ENCODE results near the gene ASTN2. TPM values are rescaled to one million over a fixed set of nuclear protein-coding genes. Genes with fewer than 3 reads are reported as not detected.

ASTN2 gene
- total and polyA plus RNA-seq, 12 donors = 1.9 to 11.1 (median 4.0) TPM

GRCh38 chr9:116945817-116946216 lies 469.0 kb downstream of the ASTN2 start:
- H3K4me1 ChIP-seq = no peaks in the 10 kb centered on the region
- H3K4me3 ChIP-seq = no peak overlapping the region
- WGBS, 2 donors = 40 to 41% methylated on average over 2 of the region's 2 CpGs
- TF ChIP-seq, protein P1, sequence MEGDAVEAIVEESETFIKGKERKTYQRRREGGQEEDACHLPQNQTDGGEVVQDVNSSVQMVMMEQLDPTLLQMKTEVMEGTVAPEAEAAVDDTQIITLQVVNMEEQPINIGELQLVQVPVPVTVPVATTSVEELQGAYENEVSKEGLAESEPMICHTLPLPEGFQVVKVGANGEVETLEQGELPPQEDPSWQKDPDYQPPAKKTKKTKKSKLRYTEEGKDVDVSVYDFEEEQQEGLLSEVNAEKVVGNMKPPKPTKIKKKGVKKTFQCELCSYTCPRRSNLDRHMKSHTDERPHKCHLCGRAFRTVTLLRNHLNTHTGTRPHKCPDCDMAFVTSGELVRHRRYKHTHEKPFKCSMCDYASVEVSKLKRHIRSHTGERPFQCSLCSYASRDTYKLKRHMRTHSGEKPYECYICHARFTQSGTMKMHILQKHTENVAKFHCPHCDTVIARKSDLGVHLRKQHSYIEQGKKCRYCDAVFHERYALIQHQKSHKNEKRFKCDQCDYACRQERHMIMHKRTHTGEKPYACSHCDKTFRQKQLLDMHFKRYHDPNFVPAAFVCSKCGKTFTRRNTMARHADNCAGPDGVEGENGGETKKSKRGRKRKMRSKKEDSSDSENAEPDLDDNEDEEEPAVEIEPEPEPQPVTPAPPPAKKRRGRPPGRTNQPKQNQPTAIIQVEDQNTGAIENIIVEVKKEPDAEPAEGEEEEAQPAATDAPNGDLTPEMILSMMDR (IDR thresholded peaks at IDR 0.05) = no peak
- no peaks in the 10 kb centered on the region for H3K36me3 ChIP-seq
- peak in 3 of 8 donors; percentile 40 to 49 (median 47) for ATAC-seq
- no peak overlapping the region for H3K27ac ChIP-seq
- no peak for DNase-seq
- intact Hi-C loops (cut with DNase I) = no loop called here
- no peaks in the 10 kb centered on the region for H3K9me3 ChIP-seq
- peaks cover 0 to 8% (median 0%) of the 10 kb centered on the region in 7 donors for H3K27me3 ChIP-seq

DNA sequence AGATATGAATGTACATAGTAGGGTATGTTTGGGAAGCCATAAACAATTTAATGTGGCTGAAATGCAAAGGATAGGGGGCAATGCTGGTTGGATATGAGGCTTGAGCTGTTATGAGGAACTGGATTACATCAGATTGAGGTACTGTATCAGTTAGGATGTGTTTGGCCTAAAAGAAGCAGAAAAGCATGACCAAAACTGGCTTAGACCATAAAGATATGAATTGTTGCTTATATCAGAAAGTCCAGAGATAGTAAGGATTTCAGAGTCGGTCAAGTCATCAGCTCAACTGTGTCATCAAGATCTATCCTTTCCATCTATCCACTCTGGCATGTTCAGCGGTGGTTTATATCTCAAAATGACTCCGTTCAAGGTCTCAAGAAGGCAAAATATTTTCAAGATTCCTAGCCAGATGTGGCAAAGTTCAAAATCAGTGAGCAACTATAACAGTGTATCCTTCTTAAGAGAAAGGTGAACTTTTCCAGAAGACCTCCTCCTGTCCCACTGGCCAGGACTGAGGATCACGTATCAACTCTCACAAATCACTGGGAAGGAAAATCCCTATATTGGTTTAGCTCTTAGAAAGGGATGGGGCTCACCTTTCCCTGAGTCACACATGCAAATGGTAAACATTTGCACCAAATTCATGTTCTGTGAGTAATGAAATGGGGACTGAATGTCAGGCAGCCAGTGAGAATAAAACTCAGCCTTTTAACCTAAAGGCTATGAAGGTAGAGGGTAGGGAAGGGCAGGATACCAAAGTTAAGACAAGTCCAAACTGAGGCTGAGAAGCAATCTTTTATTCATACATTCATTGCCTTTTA lies 469.9 kb downstream of the ASTN2 start:
- ATAC-seq (no peak), DNase-seq (no peak)
- Histone ChIP-seq H3K4me1 (no peaks in the 10 kb centered on the region), H3K9me3 (no peaks in the 10 kb centered on the region), H3K36me3 (no peaks in the 10 kb centered on the region), H3K27ac (no peak overlapping the region), H3K27me3 (peaks cover 0 to 8% (median 0%) of the 10 kb centered on the region in 7 donors), H3K4me3 (no peak overlapping the region)
- WGBS, 2 donors = 75 to 76% methylated on average over 4 of the region's 4 CpGs
- TF ChIP-seq, protein P1 (IDR thresholded peaks at IDR 0.05) = no peak
- intact Hi-C loops (cut with DNase I) = no loop called here

GRCh38 chr9:116943970-116944369 lies 470.9 kb downstream of the ASTN2 start:
- H3K27ac ChIP-seq = no peak overlapping the region
- intact Hi-C loops (cut with DNase I) = no loop called here
- 81 to 82% methylated on average over 5 of the region's 5 CpGs for WGBS, 2 donors
- no peak for DNase-seq
- no peaks in the 10 kb centered on the region for H3K36me3 ChIP-seq
- peaks cover 0 to 8% (median 0%) of the 10 kb centered on the region in 7 donors for H3K27me3 ChIP-seq
- no peaks in the 10 kb centered on the region for H3K4me1 ChIP-seq
- TF ChIP-seq, protein P1 (IDR thresholded peaks at IDR 0.05) = no peak
- no peak for ATAC-seq
- no peak overlapping the region for H3K4me3 ChIP-seq
- H3K9me3 ChIP-seq = no peaks in the 10 kb centered on the region

DNA sequence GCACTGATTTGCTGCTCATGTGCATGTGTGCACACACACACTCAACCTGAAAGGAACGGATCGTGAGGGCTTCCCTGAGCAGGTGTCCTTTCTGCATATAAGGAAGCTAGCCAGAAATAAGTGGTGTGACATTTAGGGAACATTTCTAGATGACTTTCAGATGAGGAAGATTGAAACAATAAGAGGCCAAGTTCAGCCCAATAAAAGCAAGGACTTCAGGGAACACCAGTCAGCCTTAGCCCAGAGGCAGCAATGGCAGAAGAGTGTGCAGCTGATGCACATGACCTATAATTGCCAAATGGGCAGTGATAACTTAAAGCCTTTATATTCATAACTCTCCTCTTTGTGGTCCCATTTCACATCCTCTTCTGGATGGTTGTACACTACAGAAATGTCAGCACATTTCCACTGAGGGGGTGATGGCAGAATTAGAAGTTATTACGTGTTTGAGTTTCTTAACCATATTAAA lies 472.2 kb downstream of the ASTN2 start:
- Histone ChIP-seq H3K4me3 (no peak overlapping the region), H3K27ac (no peak overlapping the region), H3K27me3 (peaks cover 0 to 8% (median 0%) of the 10 kb centered on the region in 7 donors), H3K36me3 (no peaks in the 10 kb centered on the region), H3K4me1 (no peaks in the 10 kb centered on the region), H3K9me3 (no peaks in the 10 kb centered on the region)
- WGBS, 2 donors = 86 to 91% methylated on average over 3 of the region's 3 CpGs
- DNase-seq (no peak), ATAC-seq (no peak)
- intact Hi-C loops (cut with DNase I) = no loop called here
- TF ChIP-seq, protein P1 (IDR thresholded peaks at IDR 0.05) = no peak
